Dedifferentiated amniotic fluid mesenchymal stem cell (primary cell): ENCODE results near the gene PALS2.
A peak's percentile ranks its signal among the peaks of the same experiment; 100 is the strongest.

Experiments used
- DNase-seq: peaks from one replicate; pipeline ENCODE4 v3.0.0-alpha.2; 2016; ENCODE audit errors: extremely low spot score

The PALS2 gene

GRCh38 chr7:24572997-24573553 lies at the start of gene PALS2:
TSS of gene PALS2 (plus strand) at chr7:24573452. CDS start at chr7:24623668, 50,216 bp downstream.
- DNase-seq: peak; percentile 30

GRCh38 chr7:24531255-24531654 lies 42.0 kb upstream of the PALS2 start:
- DNase-seq: no peak

GRCh38 chr7:24536682-24537081 lies 36.6 kb upstream of the PALS2 start:
- no peak for DNase-seq

- DNase-seq: no peak
Observed at GRCh38 chr7:24540956-24541355, 32.3 kb upstream of the PALS2 start.

- DNase-seq: no peak
Observed at GRCh38 chr7:24545215-24545614, 28.0 kb upstream of the PALS2 start.

- no peak for DNase-seq
Observed at GRCh38 chr7:24548390-24548789, 24.9 kb upstream of the PALS2 start.

- no peak for DNase-seq
Observed at GRCh38 chr7:24549991-24550390, 23.3 kb upstream of the PALS2 start.

GRCh38 chr7:24555184-24555583 lies 18.1 kb upstream of the PALS2 start:
- DNase-seq: no peak

- DNase-seq: no peak
Observed at GRCh38 chr7:24555719-24556118, 17.5 kb upstream of the PALS2 start.

- no peak for DNase-seq
Observed at GRCh38 chr7:24560772-24561171, 12.5 kb upstream of the PALS2 start.

GRCh38 chr7:24566274-24566673 lies 7.0 kb upstream of the PALS2 start:
- DNase-seq: no peak

- DNase-seq: no peak
Observed at GRCh38 chr7:24570983-24571382, 2.3 kb upstream of the PALS2 start.

- DNase-seq: no peak
Observed at GRCh38 chr7:24572016-24572392, 1.2 kb upstream of the PALS2 start.

- no peak for DNase-seq
Observed at GRCh38 chr7:24572393-24572996, 757 bp upstream of the PALS2 start.

- peak; percentile 39 for DNase-seq
Observed at GRCh38 chr7:24573554-24574338, 494 bp downstream of the PALS2 start.

- no peak for DNase-seq
Observed at GRCh38 chr7:24574386-24574785, 1.1 kb downstream of the PALS2 start.

GRCh38 chr7:24574950-24575349 lies 1.7 kb downstream of the PALS2 start:
- no peak for DNase-seq

GRCh38 chr7:24576171-24577025 lies 3.1 kb downstream of the PALS2 start:
- peak; percentile 67 for DNase-seq

GRCh38 chr7:24578052-24578451 lies 4.8 kb downstream of the PALS2 start:
- no peak for DNase-seq

GRCh38 chr7:24580283-24580946 lies 7.2 kb downstream of the PALS2 start:
- no peak for DNase-seq

- DNase-seq: no peak
Observed at GRCh38 chr7:24582166-24582565, 8.9 kb downstream of the PALS2 start.

GRCh38 chr7:24587853-24588252 lies 14.6 kb downstream of the PALS2 start:
- DNase-seq: no peak
